ENCODE measurements around the gene CTBP1.

The CTBP1 gene

GRCh38 chr4:1222036-1222789, 26.7 kb downstream of the CTBP1 start:
- no peak for DNase-seq

- DNase-seq = no peak
Observed at GRCh38 chr4:1221155-1221870, 27.6 kb downstream of the CTBP1 start.

GRCh38 chr4:1220566-1220965, 28.4 kb downstream of the CTBP1 start:
- no peak for DNase-seq

GRCh38 chr4:1219566-1219950, 29.4 kb downstream of the CTBP1 start:
- no peak for DNase-seq

GRCh38 chr4:1218634-1219565, 30.0 kb downstream of the CTBP1 start:
- no peak for DNase-seq

- DNase-seq = no peak
Observed at GRCh38 chr4:1217366-1217765, 31.6 kb downstream of the CTBP1 start.

GRCh38 chr4:1216869-1217294, 32.0 kb downstream of the CTBP1 start:
- peak in 1 of 2 donors; percentile 16 for DNase-seq

GRCh38 chr4:1216076-1216614, 32.8 kb downstream of the CTBP1 start:
- DNase-seq = no peak

GRCh38 chr4:1215141-1216075, 33.5 kb downstream of the CTBP1 start:
- DNase-seq = no peak

- DNase-seq = no peak
Observed at GRCh38 chr4:1214101-1215095, 34.5 kb downstream of the CTBP1 start.

GRCh38 chr4:1213336-1213995, 35.5 kb downstream of the CTBP1 start:
- DNase-seq = no peak

- DNase-seq = no peak
Observed at GRCh38 chr4:1212546-1213335, 36.2 kb downstream of the CTBP1 start.

GRCh38 chr4:1211891-1212545, 36.9 kb downstream of the CTBP1 start:
- DNase-seq = peak; percentile 19 to 53

GRCh38 chr4:1211371-1211770, 37.6 kb downstream of the CTBP1 start:
- DNase-seq = no peak

GRCh38 chr4:1210971-1211370, 38.0 kb downstream of the CTBP1 start:
- no peak for DNase-seq

GRCh38 chr4:1210241-1210841, 38.6 kb downstream of the CTBP1 start:
- DNase-seq = no peak

- DNase-seq = peak in 1 of 2 donors; percentile 55
Observed at GRCh38 chr4:1209821-1210220, 39.1 kb downstream of the CTBP1 start.

Measured in hippocampal formation (tissue), 2 donors.